Neural cell (in vitro differentiated cells): ENCODE data around the gene ERP27. TPM values are rescaled to one million over a fixed set of nuclear protein-coding genes. Genes with fewer than 3 reads are reported as not detected.

Experiments used
- H2AFZ ChIP-seq: fragments of 200-600, 300-800 bp; sonication (generic), shearing (Covaris generic); 2 replicates; pipeline ENCODE4 v1.6.0; 2014; ENCODE audit warnings: low read depth, mild to moderate bottlenecking, antibody characterized with exemption, low read length, moderate library complexity
- H3F3A ChIP-seq: fragments of 200-600 bp; shearing (Covaris generic); 2 replicates; pipeline ENCODE4 v1.6.1; 2016; ENCODE audit warnings: mild to moderate bottlenecking, moderate library complexity, mixed read lengths, antibody characterized with exemption, low read length; ENCODE audit not compliant: insufficient read depth, poor library complexity, severe bottlenecking
- H3K27ac ChIP-seq: fragments of 200-600, 300-800 bp; sonication (generic), shearing (Covaris generic); 2 replicates; pipeline ENCODE4 v1.5.1; 2014; ENCODE audit warnings: mild to moderate bottlenecking, low read length, moderate library complexity
- H3K27me3 ChIP-seq: fragments of 300-800, 200-600 bp; sonication (generic), shearing (Covaris generic); 2 replicates; pipeline ENCODE4 v1.6.0; 2014; ENCODE audit warnings: mild to moderate bottlenecking, low read depth, low read length, moderate library complexity; ENCODE audit not compliant: insufficient read depth
- H3K36me3 ChIP-seq: fragments of 300-800, 200-600 bp; sonication (generic), shearing (Covaris generic); 2 replicates; pipeline ENCODE4 v1.5.1; 2014; ENCODE audit warnings: mild to moderate bottlenecking, antibody characterized with exemption, low read length, moderate library complexity; ENCODE audit not compliant: insufficient read depth
- H3K4me2 ChIP-seq: fragments of 300-800, 200-600 bp; sonication (generic), shearing (Covaris generic); 2 replicates; pipeline ENCODE4 v1.6.0; 2014; ENCODE audit warnings: mild to moderate bottlenecking, low read length
- H3K4me3 ChIP-seq: fragments of 300-800, 200-600 bp; sonication (generic), shearing (Covaris generic); 2 replicates; pipeline ENCODE4 v1.5.1; 2014; ENCODE audit warnings: mild to moderate bottlenecking, low read length, moderate library complexity
- H3K79me2 ChIP-seq: fragments of 200-600 bp; shearing (Covaris generic); replicated peaks from 2 replicates; pipeline ENCODE4 v1.6.0; 2014; ENCODE audit warnings: mild to moderate bottlenecking, low read length, moderate library complexity; ENCODE audit not compliant: insufficient read depth
- H3K9ac ChIP-seq: fragments of 300-800, 200-600 bp; sonication (generic), shearing (Covaris generic); 2 replicates; pipeline ENCODE4 v1.6.1; 2016; ENCODE audit warnings: mild to moderate bottlenecking, low read length, mixed read lengths
- H3K9me2 ChIP-seq: fragments of 200-600 bp; shearing (Covaris generic); 2 replicates; pipeline ENCODE4 v1.6.1; 2016; ENCODE audit warnings: mild to moderate bottlenecking, low read length, mixed read lengths; ENCODE audit not compliant: insufficient read depth
- H3K9me3 ChIP-seq: fragments of 200-600, 300-800 bp; sonication (generic), shearing (Covaris generic); 2 replicates; pipeline ENCODE4 v1.6.1; 2016; ENCODE audit warnings: mild to moderate bottlenecking, mixed run types, low read length, moderate library complexity, mixed read lengths
- H4K20me1 ChIP-seq: fragments of 200-600 bp; shearing (Covaris generic); 2 replicates; pipeline ENCODE4 v1.6.1; 2016; ENCODE audit warnings: mild to moderate bottlenecking, mixed run types; ENCODE audit not compliant: insufficient read depth
- EP300 ChIP-seq: fragments of 450-650 bp; conservative IDR thresholded peaks from 2 replicates; pipeline ENCODE4 v1.6.1; 2014; ENCODE audit warnings: antibody characterized with exemption, mild to moderate bottlenecking, moderate library complexity; ENCODE audit not compliant: poor library complexity, severe bottlenecking
- EZH2 ChIP-seq: fragments of 200-600, 300-800 bp; shearing (Covaris generic), sonication (generic); IDR thresholded peaks from 2 replicates; pipeline ENCODE4 v1.6.1; 2014; ENCODE audit warnings: antibody characterized with exemption, low read length, borderline replicate concordance, mild to moderate bottlenecking; ENCODE audit not compliant: insufficient read depth, poor library complexity, severe bottlenecking
- MXI1 ChIP-seq: fragments of 450-650 bp; conservative IDR thresholded peaks from 2 replicates; pipeline ENCODE4 v1.6.1; 2014; ENCODE audit warnings: antibody characterized with exemption, mild to moderate bottlenecking; ENCODE audit not compliant: poor library complexity, severe bottlenecking
- POLR2AphosphoS5 ChIP-seq: IDR thresholded peaks from 2 replicates; pipeline ENCODE4 v1.6.1; 2012
- RAD21 ChIP-seq: fragments of 450-650 bp; conservative IDR thresholded peaks from 2 replicates; pipeline ENCODE4 v1.6.1; 2014; ENCODE audit warnings: antibody characterized with exemption, mild to moderate bottlenecking, moderate library complexity
- SMC3 ChIP-seq: fragments of 450-650 bp; conservative IDR thresholded peaks from 2 replicates; pipeline ENCODE4 v1.6.1; 2014; ENCODE audit warnings: antibody characterized with exemption, mild to moderate bottlenecking, moderate library complexity; ENCODE audit not compliant: poor library complexity
- TAF1 ChIP-seq: IDR thresholded peaks from 2 replicates; pipeline ENCODE4 v1.6.1; 2012; ENCODE audit warnings: low read depth
- polyA plus RNA-seq: library from polyadenylated mRNA; depleted of rRNA; stranded (reverse); fragments of >200 nt; gene quantifications from 2 replicates; pipeline ENCODE4 v1.2.3, GENCODE V29; 2014
- TF ChIP-seq, protein P1 (sequence below): fragments of 450-650 bp; IDR thresholded peaks from 2 replicates; pipeline ENCODE4 v1.5.1; 2014; ENCODE audit warnings: antibody characterized with exemption, mild to moderate bottlenecking, moderate library complexity; ENCODE audit not compliant: poor library complexity, severe bottlenecking
- TF ChIP-seq, protein P2 (sequence below): IDR thresholded peaks from 2 replicates; pipeline ENCODE4 v1.6.1; 2012; ENCODE audit warnings: borderline replicate concordance

The ERP27 gene
- polyA plus RNA-seq, 1 donor from 2014 or later, result not detected

DNA sequence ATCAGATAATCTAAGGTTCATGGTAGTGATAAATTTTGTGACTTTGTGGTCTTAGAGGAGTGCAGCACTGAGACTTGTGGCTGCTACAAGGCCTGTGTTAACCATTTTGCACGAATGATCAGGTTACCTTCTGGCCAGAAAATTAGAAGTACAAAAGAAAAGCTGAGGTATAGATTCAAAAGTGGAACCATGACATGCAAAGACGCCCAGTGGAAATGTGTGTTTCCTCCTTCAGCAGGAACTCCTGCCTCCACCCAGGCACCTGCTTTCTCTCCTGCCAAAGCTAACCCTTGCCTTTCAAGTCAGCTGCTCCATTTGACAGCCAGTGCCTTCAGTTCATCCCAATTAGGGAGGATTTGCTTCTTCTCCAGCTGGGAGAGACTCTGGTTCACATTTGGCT is 44.7 kb upstream of the ERP27 start:
- H3K27me3 ChIP-seq, result no peaks in the 10 kb centered on the region
- H3K36me3 ChIP-seq, result no peaks in the 10 kb centered on the region
- H3K9me2 ChIP-seq, result no peaks in the 10 kb centered on the region
- no peak overlapping the region for H2AFZ ChIP-seq
- H3F3A ChIP-seq, result no peaks in the 10 kb centered on the region
- TF ChIP-seq RAD21 (no peak), EZH2 (no peak), EP300 (no peak), SMC3 (no peak), POLR2AphosphoS5 (no peak)
- TF ChIP-seq, protein P1, sequence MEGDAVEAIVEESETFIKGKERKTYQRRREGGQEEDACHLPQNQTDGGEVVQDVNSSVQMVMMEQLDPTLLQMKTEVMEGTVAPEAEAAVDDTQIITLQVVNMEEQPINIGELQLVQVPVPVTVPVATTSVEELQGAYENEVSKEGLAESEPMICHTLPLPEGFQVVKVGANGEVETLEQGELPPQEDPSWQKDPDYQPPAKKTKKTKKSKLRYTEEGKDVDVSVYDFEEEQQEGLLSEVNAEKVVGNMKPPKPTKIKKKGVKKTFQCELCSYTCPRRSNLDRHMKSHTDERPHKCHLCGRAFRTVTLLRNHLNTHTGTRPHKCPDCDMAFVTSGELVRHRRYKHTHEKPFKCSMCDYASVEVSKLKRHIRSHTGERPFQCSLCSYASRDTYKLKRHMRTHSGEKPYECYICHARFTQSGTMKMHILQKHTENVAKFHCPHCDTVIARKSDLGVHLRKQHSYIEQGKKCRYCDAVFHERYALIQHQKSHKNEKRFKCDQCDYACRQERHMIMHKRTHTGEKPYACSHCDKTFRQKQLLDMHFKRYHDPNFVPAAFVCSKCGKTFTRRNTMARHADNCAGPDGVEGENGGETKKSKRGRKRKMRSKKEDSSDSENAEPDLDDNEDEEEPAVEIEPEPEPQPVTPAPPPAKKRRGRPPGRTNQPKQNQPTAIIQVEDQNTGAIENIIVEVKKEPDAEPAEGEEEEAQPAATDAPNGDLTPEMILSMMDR, result no peak
- TF ChIP-seq, protein P2, sequence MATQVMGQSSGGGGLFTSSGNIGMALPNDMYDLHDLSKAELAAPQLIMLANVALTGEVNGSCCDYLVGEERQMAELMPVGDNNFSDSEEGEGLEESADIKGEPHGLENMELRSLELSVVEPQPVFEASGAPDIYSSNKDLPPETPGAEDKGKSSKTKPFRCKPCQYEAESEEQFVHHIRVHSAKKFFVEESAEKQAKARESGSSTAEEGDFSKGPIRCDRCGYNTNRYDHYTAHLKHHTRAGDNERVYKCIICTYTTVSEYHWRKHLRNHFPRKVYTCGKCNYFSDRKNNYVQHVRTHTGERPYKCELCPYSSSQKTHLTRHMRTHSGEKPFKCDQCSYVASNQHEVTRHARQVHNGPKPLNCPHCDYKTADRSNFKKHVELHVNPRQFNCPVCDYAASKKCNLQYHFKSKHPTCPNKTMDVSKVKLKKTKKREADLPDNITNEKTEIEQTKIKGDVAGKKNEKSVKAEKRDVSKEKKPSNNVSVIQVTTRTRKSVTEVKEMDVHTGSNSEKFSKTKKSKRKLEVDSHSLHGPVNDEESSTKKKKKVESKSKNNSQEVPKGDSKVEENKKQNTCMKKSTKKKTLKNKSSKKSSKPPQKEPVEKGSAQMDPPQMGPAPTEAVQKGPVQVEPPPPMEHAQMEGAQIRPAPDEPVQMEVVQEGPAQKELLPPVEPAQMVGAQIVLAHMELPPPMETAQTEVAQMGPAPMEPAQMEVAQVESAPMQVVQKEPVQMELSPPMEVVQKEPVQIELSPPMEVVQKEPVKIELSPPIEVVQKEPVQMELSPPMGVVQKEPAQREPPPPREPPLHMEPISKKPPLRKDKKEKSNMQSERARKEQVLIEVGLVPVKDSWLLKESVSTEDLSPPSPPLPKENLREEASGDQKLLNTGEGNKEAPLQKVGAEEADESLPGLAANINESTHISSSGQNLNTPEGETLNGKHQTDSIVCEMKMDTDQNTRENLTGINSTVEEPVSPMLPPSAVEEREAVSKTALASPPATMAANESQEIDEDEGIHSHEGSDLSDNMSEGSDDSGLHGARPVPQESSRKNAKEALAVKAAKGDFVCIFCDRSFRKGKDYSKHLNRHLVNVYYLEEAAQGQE, result no peak
- H4K20me1 ChIP-seq, result no peaks in the 10 kb centered on the region
- H3K9ac ChIP-seq, result no peak overlapping the region
- H3K9me3 ChIP-seq, result no peaks in the 10 kb centered on the region
- H3K4me3 ChIP-seq, result no peak overlapping the region
- no peak overlapping the region for H3K27ac ChIP-seq
- no peak overlapping the region for H3K4me2 ChIP-seq
- no peaks in the 10 kb centered on the region for H3K79me2 ChIP-seq

DNA sequence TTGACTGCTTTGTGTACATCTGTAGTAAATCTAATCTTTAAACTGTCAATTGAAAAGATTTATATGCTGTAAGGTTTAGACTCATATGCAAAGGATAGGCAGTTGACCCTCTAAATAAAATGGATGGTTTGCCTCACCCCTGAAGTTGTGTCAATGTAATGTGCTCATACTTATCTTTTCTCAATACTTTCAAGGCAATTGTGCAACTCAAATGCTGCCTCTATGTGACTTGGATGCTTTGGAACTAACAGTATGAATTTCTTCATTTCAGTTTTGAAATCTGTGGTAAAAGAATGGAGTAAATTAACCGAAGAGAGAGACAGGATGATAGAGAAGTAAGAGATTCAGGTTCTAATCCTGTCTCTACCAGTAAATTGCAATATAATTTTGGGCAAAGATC is 44.2 kb upstream of the ERP27 start:
- H4K20me1 ChIP-seq, result no peaks in the 10 kb centered on the region
- no peaks in the 10 kb centered on the region for H3K9me2 ChIP-seq
- H3K9me3 ChIP-seq, result no peaks in the 10 kb centered on the region
- H3K36me3 ChIP-seq, result no peaks in the 10 kb centered on the region
- no peaks in the 10 kb centered on the region for H3F3A ChIP-seq
- H2AFZ ChIP-seq, result no peak overlapping the region
- no peak overlapping the region for H3K9ac ChIP-seq
- no peak overlapping the region for H3K27ac ChIP-seq
- H3K4me3 ChIP-seq, result no peak overlapping the region
- TF ChIP-seq RAD21, result no peak
- TF ChIP-seq MXI1, result no peak
- TF ChIP-seq EZH2, result no peak
- TF ChIP-seq, protein P2, result no peak
- TF ChIP-seq TAF1, result no peak
- no peak for TF ChIP-seq POLR2AphosphoS5
- TF ChIP-seq EP300, result no peak
- TF ChIP-seq SMC3, result no peak
- TF ChIP-seq, protein P1, result no peak
- H3K79me2 ChIP-seq, result no peaks in the 10 kb centered on the region
- H3K27me3 ChIP-seq, result no peaks in the 10 kb centered on the region
- no peak overlapping the region for H3K4me2 ChIP-seq
